ENCODE measurements around the gene MRS2.

DNA sequence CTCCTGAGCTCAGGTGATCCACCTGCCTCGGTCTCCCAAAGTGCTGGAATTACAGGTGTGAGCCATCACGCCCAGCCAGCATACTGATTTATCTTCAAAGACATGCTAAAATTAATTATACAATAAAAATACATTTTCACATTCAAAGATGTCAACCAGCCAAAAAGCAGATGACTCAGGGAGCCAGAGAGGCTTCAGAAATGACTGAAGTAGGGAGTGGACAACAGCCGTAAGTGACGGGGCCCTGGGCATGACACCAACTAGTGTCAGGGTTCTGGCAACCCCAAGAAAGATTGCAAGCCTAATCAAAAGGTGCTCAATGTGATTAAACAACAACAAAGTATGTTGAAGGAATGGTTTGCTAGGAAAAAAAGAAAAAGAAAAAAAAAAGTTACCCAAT, 58.2 kb downstream of the MRS2 start:
- TF ChIP-seq, protein P1, sequence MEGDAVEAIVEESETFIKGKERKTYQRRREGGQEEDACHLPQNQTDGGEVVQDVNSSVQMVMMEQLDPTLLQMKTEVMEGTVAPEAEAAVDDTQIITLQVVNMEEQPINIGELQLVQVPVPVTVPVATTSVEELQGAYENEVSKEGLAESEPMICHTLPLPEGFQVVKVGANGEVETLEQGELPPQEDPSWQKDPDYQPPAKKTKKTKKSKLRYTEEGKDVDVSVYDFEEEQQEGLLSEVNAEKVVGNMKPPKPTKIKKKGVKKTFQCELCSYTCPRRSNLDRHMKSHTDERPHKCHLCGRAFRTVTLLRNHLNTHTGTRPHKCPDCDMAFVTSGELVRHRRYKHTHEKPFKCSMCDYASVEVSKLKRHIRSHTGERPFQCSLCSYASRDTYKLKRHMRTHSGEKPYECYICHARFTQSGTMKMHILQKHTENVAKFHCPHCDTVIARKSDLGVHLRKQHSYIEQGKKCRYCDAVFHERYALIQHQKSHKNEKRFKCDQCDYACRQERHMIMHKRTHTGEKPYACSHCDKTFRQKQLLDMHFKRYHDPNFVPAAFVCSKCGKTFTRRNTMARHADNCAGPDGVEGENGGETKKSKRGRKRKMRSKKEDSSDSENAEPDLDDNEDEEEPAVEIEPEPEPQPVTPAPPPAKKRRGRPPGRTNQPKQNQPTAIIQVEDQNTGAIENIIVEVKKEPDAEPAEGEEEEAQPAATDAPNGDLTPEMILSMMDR (IDR thresholded peaks at IDR 0.05), result no peak
- TF ChIP-seq POLR2AphosphoS5 (IDR thresholded peaks at IDR 0.05), result no peak
